NT2/D1 (cell line): ENCODE data around the gene CMKLR1.

Experiments used
- YY1 ChIP-seq: IDR thresholded peaks from 2 replicates; pipeline ENCODE4 v1.6.1; 2011; ENCODE audit not compliant: insufficient read length, insufficient read depth
- ZNF274 ChIP-seq: IDR thresholded peaks from 2 replicates; pipeline ENCODE4 v1.6.1; 2011; ENCODE audit warnings: mild to moderate bottlenecking, low read depth, low read length

DNA sequence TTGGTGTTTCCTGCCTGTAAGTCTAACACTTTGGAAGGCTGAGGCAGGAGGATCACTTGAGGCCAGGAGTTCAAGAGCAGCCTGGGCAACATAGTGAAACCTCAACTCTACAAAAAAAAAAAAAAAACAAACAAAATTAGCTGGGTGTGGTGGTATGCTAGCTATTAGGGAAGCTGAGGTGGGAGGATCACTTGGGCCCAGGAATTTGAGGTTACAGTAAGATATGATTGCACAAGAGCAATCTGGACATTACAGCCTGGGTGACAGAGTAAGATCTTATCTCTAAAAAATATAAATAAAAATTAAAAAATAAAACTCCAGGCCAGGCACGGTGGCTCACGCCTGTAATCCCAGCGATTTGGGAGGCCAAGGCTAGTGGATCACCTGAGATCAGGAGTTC lies 39.8 kb upstream of the CMKLR1 start:
- no peak for TF ChIP-seq YY1
- no peak for TF ChIP-seq ZNF274
